ENCODE results near the gene ADRB2. TPM values are rescaled to one million over a fixed set of nuclear protein-coding genes. Genes with fewer than 3 reads are reported as not detected.

Gene ADRB2
- total RNA-seq, 2 experiments from 2014 or later, result 0.36 to 0.52 TPM

DNA sequence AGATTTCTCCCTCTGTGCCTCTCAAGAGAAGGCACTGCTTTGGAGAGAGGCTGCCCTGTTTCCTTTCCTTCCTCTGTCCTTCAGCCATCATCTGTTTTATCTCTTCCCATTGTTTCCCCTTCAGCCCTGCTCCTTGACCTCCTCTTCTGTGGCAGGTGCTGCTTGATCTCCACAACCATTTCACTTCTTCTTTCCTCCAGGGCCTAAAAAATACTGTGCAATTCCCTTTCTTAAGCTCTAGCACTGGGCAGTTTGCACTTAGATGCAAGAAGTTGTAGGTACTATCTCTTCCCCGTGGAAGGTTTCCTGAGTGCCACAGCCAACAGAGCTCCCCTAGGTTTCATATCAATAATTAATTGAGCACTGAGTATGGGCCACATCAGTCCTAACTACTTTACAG, 8.8 kb upstream of the ADRB2 start:
- H3K4me1 Mint-ChIP-seq (ENCODE audit: low read depth), result peaks cover 2% of the 10 kb centered on the region
- POLR2A ChIA-PET, result no interaction called here
- no peaks in the 10 kb centered on the region for H3K9me3 Mint-ChIP-seq
- no peak overlapping the region for H3K4me3 Mint-ChIP-seq
- CTCF ChIA-PET, result no interaction called here
- no peaks in the 10 kb centered on the region for H3K36me3 Mint-ChIP-seq
- no peak for DNase-seq
- intact Hi-C loops (cut with micrococcal nuclease), result no loop called here
- H3K27me3 Mint-ChIP-seq, result peaks cover 2% of the 10 kb centered on the region
- H3K27ac Mint-ChIP-seq, result no peak overlapping the region

DNA sequence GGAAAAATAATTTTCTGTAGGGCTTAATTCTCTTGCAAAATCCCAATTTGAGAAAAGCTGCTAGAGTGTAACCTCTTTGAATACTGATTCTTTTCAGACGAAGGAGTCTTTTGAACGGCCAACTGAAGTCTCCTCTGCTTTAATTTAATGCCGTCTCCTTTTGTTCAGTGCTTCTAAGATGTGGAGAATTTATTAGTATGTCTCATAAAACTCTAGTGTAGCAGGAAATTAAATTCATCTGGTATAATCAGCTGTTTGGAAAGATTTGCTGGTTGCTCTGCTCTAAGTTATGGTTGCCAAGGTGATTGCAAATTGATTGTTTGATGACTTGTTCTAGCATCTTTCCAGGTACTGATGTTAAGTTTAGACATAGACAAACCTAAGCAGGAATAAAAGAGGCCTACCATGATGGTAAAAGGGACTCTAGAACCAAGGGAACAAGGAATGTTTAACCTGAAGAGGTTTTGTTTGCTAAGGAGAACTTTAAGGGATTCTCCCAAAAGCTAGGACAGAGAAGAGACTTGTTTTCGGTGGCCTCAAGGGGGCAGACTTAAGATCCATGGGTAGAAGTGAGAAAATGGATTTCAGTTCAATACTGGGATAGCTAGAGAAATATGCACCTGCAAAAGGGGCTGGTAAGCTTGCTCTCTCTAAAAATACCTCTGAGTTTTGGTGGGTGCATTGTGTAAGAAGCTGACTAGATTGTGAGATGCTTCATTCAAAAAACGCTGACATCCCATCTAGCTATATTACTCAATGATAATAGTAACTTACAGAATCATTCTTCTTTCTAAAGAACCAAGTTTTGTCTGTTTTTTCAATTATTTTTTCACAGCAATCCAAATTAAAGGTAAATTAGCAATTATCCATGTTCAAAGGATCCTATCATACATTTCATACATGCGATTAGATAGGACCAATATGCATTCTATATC, 5.7 kb upstream of the ADRB2 start:
- H3K4me1 Mint-ChIP-seq (ENCODE audit: low read depth), result peaks cover 6% of the 10 kb centered on the region
- CTCF ChIA-PET, result interaction anchor here (0.6 to 3.8 kb wide), 38 partner anchors 9 to 396 kb away, joined by 3 to 51 read pairs (median 4); no protein-coding TSS in a partner anchor
- no peaks in the 10 kb centered on the region for H3K9me3 Mint-ChIP-seq
- no peaks in the 10 kb centered on the region for H3K36me3 Mint-ChIP-seq
- intact Hi-C loops (cut with micrococcal nuclease), result loop anchor here (1.0 to 10.0 kb wide), 3 partner anchors 136 to 454 kb away; partner anchors contain the start of gene AFAP1L1
- POLR2A ChIA-PET, result interaction anchor here (0.5 kb wide), 1 partner anchor 393 kb away, joined by 3 read pairs; no protein-coding TSS in a partner anchor
- H3K27me3 Mint-ChIP-seq, result peaks cover 5% of the 10 kb centered on the region
- H3K4me3 Mint-ChIP-seq, result no peak overlapping the region
- H3K27ac Mint-ChIP-seq, result no peak overlapping the region
- DNase-seq, result no peak

DNA sequence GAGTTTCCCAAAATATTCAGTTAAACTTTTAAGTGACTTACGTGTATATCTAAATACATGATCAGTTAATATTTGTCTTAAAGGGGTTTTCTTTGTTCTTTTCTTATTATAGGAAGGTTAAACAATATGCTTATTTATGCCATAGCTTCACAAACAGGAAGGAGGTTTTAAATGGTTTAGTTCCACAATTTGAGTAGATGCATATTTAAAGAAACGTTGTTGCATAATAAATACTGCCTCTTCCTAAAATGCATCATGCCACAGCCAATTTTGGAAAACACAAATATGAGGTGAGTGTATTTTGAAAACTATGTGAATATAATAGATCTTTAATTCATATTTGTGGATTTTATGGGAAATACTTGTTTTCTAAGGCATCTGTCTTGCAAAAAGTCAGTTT, 2.5 kb upstream of the ADRB2 start:
- Mint-ChIP-seq H3K9me3 (no peaks in the 10 kb centered on the region), H3K36me3 (no peaks in the 10 kb centered on the region), H3K4me1 (ENCODE audit: low read depth) (peaks cover 26% of the 10 kb centered on the region), H3K27ac (no peak overlapping the region), H3K4me3 (no peak overlapping the region), H3K27me3 (peaks cover 9% of the 10 kb centered on the region)
- POLR2A ChIA-PET, result no interaction called here
- intact Hi-C loops (cut with micrococcal nuclease), result loop anchor here (10.0 kb wide), 1 partner anchor 451 kb away; the partner anchor contains the start of gene AFAP1L1
- no peak for DNase-seq
- CTCF ChIA-PET, result interaction anchor here (0.7 to 3.0 kb wide), 3 partner anchors 36 to 134 kb away, joined by 3 to 15 read pairs (median 3); no protein-coding TSS in a partner anchor

DNA sequence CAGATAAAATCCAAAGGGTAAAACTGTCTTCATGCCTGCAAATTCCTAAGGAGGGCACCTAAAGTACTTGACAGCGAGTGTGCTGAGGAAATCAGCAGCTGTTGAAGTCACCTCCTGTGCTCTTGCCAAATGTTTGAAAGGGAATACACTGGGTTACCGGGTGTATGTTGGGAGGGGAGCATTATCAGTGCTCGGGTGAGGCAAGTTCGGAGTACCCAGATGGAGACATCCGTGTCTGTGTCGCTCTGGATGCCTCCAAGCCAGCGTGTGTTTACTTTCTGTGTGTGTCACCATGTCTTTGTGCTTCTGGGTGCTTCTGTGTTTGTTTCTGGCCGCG, 727 bp upstream of the ADRB2 start:
- CTCF ChIA-PET, result interaction anchor here (0.6 to 3.0 kb wide), 6 partner anchors 15 to 427 kb away, joined by 3 to 15 read pairs (median 3); no protein-coding TSS in a partner anchor
- H3K4me1 Mint-ChIP-seq (ENCODE audit: low read depth), result peaks cover 36% of the 10 kb centered on the region
- POLR2A ChIA-PET, result interaction anchor here (0.6 kb wide), 1 partner anchor 25 kb away, joined by 3 read pairs; no protein-coding TSS in a partner anchor
- H3K9me3 Mint-ChIP-seq, result no peaks in the 10 kb centered on the region
- peaks cover 8% of the 10 kb centered on the region for H3K27me3 Mint-ChIP-seq
- H3K27ac Mint-ChIP-seq, result peak overlapping the region; percentile 46
- DNase-seq, result no peak
- intact Hi-C loops (cut with micrococcal nuclease), result loop anchor here (1.0 to 10.0 kb wide), 6 partner anchors 16 to 449 kb away; partner anchors contain the start of gene AFAP1L1
- H3K4me3 Mint-ChIP-seq, result peak overlapping the region; percentile 80
- no peaks in the 10 kb centered on the region for H3K36me3 Mint-ChIP-seq

DNA sequence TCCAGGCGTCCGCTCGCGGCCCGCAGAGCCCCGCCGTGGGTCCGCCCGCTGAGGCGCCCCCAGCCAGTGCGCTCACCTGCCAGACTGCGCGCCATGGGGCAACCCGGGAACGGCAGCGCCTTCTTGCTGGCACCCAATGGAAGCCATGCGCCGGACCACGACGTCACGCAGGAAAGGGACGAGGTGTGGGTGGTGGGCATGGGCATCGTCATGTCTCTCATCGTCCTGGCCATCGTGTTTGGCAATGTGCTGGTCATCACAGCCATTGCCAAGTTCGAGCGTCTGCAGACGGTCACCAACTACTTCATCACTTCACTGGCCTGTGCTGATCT, 294 bp downstream of the ADRB2 start:
- DNase-seq, result no peak
- H3K36me3 Mint-ChIP-seq, result no peaks in the 10 kb centered on the region
- peaks cover 39% of the 10 kb centered on the region for H3K4me1 Mint-ChIP-seq (ENCODE audit: low read depth)
- POLR2A ChIA-PET, result no interaction called here
- H3K4me3 Mint-ChIP-seq, result peak overlapping the region; percentile 80
- H3K27ac Mint-ChIP-seq, result no peak overlapping the region
- intact Hi-C loops (cut with micrococcal nuclease), result loop anchor here (1.0 to 10.0 kb wide), 6 partner anchors 17 to 448 kb away; partner anchors contain the start of gene AFAP1L1
- no peaks in the 10 kb centered on the region for H3K9me3 Mint-ChIP-seq
- CTCF ChIA-PET, result interaction anchor here (0.7 to 3.0 kb wide), 6 partner anchors 14 to 506 kb away, joined by 3 to 15 read pairs (median 3); no protein-coding TSS in a partner anchor
- H3K27me3 Mint-ChIP-seq, result peaks cover 7% of the 10 kb centered on the region

DNA sequence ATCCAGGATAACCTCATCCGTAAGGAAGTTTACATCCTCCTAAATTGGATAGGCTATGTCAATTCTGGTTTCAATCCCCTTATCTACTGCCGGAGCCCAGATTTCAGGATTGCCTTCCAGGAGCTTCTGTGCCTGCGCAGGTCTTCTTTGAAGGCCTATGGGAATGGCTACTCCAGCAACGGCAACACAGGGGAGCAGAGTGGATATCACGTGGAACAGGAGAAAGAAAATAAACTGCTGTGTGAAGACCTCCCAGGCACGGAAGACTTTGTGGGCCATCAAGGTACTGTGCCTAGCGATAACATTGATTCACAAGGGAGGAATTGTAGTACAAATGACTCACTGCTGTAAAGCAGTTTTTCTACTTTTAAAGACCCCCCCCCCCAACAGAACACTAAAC, 1.3 kb downstream of the ADRB2 start:
- Mint-ChIP-seq H3K36me3 (no peaks in the 10 kb centered on the region), H3K9me3 (no peaks in the 10 kb centered on the region), H3K27ac (no peak overlapping the region), H3K4me3 (peak overlapping the region; percentile 80), H3K4me1 (ENCODE audit: low read depth) (peaks cover 48% of the 10 kb centered on the region), H3K27me3 (peaks cover 11% of the 10 kb centered on the region)
- ChIA-PET POLR2A (interaction anchor here (0.6 kb wide), 1 partner anchor 60 kb away, joined by 6 read pairs; no protein-coding TSS in a partner anchor), CTCF (interaction anchor here (0.5 to 2.0 kb wide), 4 partner anchors 16 to 130 kb away, joined by 3 to 8 read pairs (median 4); no protein-coding TSS in a partner anchor)
- intact Hi-C loops (cut with micrococcal nuclease), result loop anchor here (2.0 to 10.0 kb wide), 5 partner anchors 35 to 447 kb away; partner anchors contain the start of gene AFAP1L1
- DNase-seq, result no peak

DNA sequence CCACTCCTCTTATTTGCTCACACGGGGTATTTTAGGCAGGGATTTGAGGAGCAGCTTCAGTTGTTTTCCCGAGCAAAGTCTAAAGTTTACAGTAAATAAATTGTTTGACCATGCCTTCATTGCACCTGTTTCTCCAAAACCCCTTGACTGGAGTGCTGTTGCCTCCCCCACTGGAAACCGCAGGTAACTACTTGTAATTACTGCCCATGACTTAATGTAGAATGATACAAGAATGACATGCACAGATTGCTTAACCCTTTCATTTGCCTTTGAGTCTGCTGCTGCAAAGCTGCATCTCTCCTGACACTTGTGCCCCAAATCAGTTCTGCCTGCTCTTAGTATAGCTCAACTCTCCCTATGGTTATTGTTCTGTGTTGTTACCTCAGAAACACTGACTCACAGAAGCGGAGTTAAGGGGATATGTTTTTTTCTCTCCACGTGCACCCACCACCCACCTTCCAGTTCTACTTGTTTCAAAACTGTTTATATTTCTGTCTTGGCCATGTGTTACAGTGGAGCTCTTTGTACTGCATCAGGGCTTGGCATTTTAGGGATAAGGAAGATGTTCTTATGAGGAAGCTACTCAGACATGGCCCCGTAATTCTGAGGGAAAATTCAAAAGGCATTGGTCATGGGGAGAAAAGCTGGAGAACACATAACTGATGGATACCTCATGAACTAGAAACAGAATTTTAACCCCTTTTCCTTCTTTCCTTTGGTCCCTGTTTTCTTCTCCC, 2.3 kb downstream of the ADRB2 start:
- CTCF ChIA-PET, result interaction anchor here (0.9 to 2.0 kb wide), 7 partner anchors 16 to 207 kb away, joined by 3 to 8 read pairs (median 5); no protein-coding TSS in a partner anchor
- H3K4me3 Mint-ChIP-seq, result peak overlapping the region; percentile 28
- peaks cover 48% of the 10 kb centered on the region for H3K4me1 Mint-ChIP-seq (ENCODE audit: low read depth)
- no peak overlapping the region for H3K27ac Mint-ChIP-seq
- H3K36me3 Mint-ChIP-seq, result no peaks in the 10 kb centered on the region
- peaks cover 11% of the 10 kb centered on the region for H3K27me3 Mint-ChIP-seq
- intact Hi-C loops (cut with micrococcal nuclease), result loop anchor here (2.0 to 10.0 kb wide), 5 partner anchors 36 to 446 kb away; partner anchors contain the start of gene AFAP1L1
- no peak for DNase-seq
- POLR2A ChIA-PET, result interaction anchor here (0.6 kb wide), 1 partner anchor 59 kb away, joined by 6 read pairs; no protein-coding TSS in a partner anchor
- H3K9me3 Mint-ChIP-seq, result no peaks in the 10 kb centered on the region

DNA sequence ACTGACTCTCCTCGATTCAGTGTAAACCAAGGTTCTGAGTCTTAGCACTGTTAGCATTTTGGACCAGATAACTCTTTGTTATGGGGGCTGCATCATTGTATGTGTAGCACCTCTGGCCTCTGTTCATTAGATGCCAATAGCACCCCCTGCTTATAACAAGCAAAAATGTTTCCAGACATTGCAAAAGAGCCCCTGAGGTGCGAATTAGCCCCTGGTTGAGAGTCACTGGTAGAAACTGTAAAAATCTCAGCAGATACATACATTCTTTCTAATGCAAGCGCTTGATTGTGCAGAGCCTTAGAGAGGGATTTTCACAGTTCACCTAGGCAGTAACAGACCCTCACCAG, 2.8 kb downstream of the ADRB2 start:
- H3K27me3 Mint-ChIP-seq, result peaks cover 11% of the 10 kb centered on the region
- CTCF ChIA-PET, result interaction anchor here (1.0 to 2.0 kb wide), 6 partner anchors 8 to 206 kb away, joined by 3 to 8 read pairs (median 5); no protein-coding TSS in a partner anchor
- no peak overlapping the region for H3K27ac Mint-ChIP-seq
- intact Hi-C loops (cut with micrococcal nuclease), result loop anchor here (2.0 to 10.0 kb wide), 5 partner anchors 37 to 446 kb away; partner anchors contain the start of gene AFAP1L1
- peak overlapping the region; percentile 28 for H3K4me3 Mint-ChIP-seq
- no peaks in the 10 kb centered on the region for H3K36me3 Mint-ChIP-seq
- no peak for DNase-seq
- peaks cover 48% of the 10 kb centered on the region for H3K4me1 Mint-ChIP-seq (ENCODE audit: low read depth)
- H3K9me3 Mint-ChIP-seq, result no peaks in the 10 kb centered on the region
- POLR2A ChIA-PET, result interaction anchor here (0.6 kb wide), 1 partner anchor 82 kb away, joined by 6 read pairs; no protein-coding TSS in a partner anchor

DNA sequence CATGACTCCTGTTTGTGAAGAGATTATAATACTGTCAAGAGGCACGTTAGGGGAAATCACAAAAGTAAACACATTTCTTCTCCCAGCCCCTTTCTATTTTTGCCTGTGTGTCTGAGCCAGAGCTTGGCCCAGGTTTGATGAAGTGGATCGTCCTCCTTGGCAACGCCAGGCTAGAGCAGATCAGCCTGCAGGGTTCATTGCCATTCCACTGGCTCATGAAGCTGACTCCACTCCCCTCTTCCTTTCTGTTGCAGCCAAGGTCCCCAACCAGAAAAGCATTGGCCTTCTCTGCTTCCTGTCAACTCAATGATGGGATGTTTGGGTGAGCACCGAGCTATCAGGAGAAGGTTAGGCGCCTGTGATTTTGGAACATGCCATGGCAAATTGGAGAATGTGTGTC, 3.3 kb downstream of the ADRB2 start:
- POLR2A ChIA-PET, result interaction anchor here (0.6 kb wide), 1 partner anchor 83 kb away, joined by 6 read pairs; no protein-coding TSS in a partner anchor

DNA sequence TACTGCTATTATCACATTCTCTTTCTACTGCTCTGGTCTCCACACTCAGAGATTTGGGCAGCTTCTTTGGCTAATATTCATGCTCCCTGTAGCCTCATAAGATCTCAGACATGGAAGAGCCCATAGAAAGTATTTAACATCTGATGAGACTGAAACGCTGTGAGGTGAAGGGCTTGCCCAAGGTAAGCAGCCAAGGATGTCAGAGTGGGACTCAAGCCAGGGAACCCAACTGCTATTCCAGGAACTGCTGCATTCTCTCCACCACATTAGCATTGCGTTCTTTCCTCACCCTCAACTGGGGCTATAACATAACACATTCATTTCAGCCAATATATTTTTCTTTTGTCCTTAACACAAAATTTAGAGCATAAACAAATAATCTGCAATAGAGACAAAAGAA, 3.8 kb downstream of the ADRB2 start:
- H3K4me1 Mint-ChIP-seq (ENCODE audit: low read depth), result peaks cover 48% of the 10 kb centered on the region
- POLR2A ChIA-PET, result no interaction called here
- H3K4me3 Mint-ChIP-seq, result no peak overlapping the region
- H3K27me3 Mint-ChIP-seq, result peaks cover 11% of the 10 kb centered on the region
- intact Hi-C loops (cut with micrococcal nuclease), result no loop called here
- H3K27ac Mint-ChIP-seq, result no peak overlapping the region
- CTCF ChIA-PET, result interaction anchor here (0.9 to 1.5 kb wide), 3 partner anchors 9 to 42 kb away, joined by 3 to 8 read pairs (median 4); no protein-coding TSS in a partner anchor
- H3K36me3 Mint-ChIP-seq, result no peaks in the 10 kb centered on the region
- no peaks in the 10 kb centered on the region for H3K9me3 Mint-ChIP-seq
- no peak for DNase-seq

More for the DNA sequence above, 3.3 kb downstream of the ADRB2 start:
- Mint-ChIP-seq H3K4me3 (no peak overlapping the region), H3K27ac (no peak overlapping the region), H3K4me1 (ENCODE audit: low read depth) (peaks cover 48% of the 10 kb centered on the region), H3K9me3 (no peaks in the 10 kb centered on the region), H3K27me3 (peaks cover 11% of the 10 kb centered on the region), H3K36me3 (no peaks in the 10 kb centered on the region)
- CTCF ChIA-PET, result interaction anchor here (1.5 to 2.0 kb wide), 3 partner anchors 9 to 206 kb away, joined by 5 to 8 read pairs (median 8); no protein-coding TSS in a partner anchor
- intact Hi-C loops (cut with micrococcal nuclease), result loop anchor here (2.0 to 10.0 kb wide), 5 partner anchors 37 to 445 kb away; partner anchors contain the start of gene AFAP1L1
- no peak for DNase-seq
